Ishikawa (cell line): ENCODE data around the gene BAMBI.

Experiments used
- CEBPB ChIP-seq: IDR thresholded peaks from 2 replicates; pipeline ENCODE4 v1.6.1; 2012
- CREB1 ChIP-seq: IDR thresholded peaks from 2 replicates; pipeline ENCODE4 v1.6.1; 2012; ENCODE audit warnings: low read depth
- EGR1 ChIP-seq: IDR thresholded peaks from 2 replicates; pipeline ENCODE4 v1.6.1; 2012
- EP300 ChIP-seq: IDR thresholded peaks from 2 replicates; pipeline ENCODE4 v1.6.1; 2012; ENCODE audit warnings: borderline replicate concordance
- FOXM1 ChIP-seq: IDR thresholded peaks from 2 replicates; pipeline ENCODE4 v1.6.1; 2012; ENCODE audit warnings: low read depth, borderline replicate concordance
- NFIC ChIP-seq: IDR thresholded peaks from 2 replicates; pipeline ENCODE4 v1.6.1; 2012
- RAD21 ChIP-seq: IDR thresholded peaks from 2 replicates; pipeline ENCODE4 v1.6.1; 2012; ENCODE audit warnings: low read depth
- TAF1 ChIP-seq: IDR thresholded peaks from 2 replicates; pipeline ENCODE4 v1.6.1; 2012; ENCODE audit warnings: low read depth, mild to moderate bottlenecking
- TCF12 ChIP-seq: IDR thresholded peaks from 2 replicates; pipeline ENCODE4 v1.6.1; 2012; ENCODE audit warnings: low read depth
- TEAD4 ChIP-seq: IDR thresholded peaks from 2 replicates; pipeline ENCODE4 v1.6.1; 2012
- USF1 ChIP-seq: IDR thresholded peaks from 2 replicates; pipeline ENCODE4 v1.6.1; 2012
- YY1 ChIP-seq: IDR thresholded peaks from 2 replicates; pipeline ENCODE4 v1.6.1; 2012; ENCODE audit warnings: low read depth
- ZBTB7A ChIP-seq: IDR thresholded peaks from 2 replicates; pipeline ENCODE4 v1.6.1; 2012; ENCODE audit warnings: low read depth
- TF ChIP-seq, protein P1 (sequence below): IDR thresholded peaks from 2 replicates; pipeline ENCODE4 v1.6.1; 2012; ENCODE audit warnings: low read depth, mild to moderate bottlenecking
- TF ChIP-seq, protein P2 (sequence below): IDR thresholded peaks from 2 replicates; pipeline ENCODE4 v1.6.1; 2012

BAMBI gene

DNA sequence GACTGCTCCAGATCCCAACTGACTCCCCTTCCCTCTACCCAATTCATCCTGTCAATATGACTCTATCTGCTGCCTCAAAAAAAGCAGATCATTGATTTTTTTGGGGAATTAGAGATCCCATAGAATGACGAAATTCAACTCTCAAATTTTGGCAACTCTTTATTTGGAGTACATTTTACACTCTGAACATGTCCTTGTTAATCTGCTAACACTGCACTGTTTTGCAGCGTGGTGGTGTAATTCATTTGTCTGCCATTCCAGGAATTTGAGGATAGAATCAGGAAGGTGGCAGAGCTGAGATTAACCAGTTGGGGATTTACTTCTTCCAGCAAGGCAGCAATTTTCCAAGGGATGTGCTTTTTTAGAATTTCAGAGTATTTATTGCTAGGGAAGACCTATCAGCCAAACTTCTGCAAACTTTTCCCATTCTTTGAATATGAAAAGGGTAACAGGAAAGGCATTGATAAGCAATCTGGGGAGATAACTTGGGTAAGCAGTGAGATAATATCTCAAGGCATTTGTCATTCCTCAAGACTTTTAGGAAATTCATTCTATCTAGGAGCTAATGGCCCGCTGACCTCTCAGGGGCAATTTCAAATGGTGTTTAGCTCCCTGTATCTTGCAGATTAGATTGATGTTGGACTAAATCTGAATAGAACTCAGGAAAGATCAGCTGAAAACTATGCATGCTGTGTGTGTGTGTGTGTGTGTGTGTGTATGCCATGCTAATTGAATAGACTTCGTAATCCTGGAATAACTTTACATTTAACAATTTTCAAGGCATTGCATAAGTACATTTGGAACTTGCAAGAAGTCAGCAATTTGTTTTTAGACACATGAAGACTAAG is 9.7 kb downstream of the BAMBI start:
- TF ChIP-seq, protein P1, sequence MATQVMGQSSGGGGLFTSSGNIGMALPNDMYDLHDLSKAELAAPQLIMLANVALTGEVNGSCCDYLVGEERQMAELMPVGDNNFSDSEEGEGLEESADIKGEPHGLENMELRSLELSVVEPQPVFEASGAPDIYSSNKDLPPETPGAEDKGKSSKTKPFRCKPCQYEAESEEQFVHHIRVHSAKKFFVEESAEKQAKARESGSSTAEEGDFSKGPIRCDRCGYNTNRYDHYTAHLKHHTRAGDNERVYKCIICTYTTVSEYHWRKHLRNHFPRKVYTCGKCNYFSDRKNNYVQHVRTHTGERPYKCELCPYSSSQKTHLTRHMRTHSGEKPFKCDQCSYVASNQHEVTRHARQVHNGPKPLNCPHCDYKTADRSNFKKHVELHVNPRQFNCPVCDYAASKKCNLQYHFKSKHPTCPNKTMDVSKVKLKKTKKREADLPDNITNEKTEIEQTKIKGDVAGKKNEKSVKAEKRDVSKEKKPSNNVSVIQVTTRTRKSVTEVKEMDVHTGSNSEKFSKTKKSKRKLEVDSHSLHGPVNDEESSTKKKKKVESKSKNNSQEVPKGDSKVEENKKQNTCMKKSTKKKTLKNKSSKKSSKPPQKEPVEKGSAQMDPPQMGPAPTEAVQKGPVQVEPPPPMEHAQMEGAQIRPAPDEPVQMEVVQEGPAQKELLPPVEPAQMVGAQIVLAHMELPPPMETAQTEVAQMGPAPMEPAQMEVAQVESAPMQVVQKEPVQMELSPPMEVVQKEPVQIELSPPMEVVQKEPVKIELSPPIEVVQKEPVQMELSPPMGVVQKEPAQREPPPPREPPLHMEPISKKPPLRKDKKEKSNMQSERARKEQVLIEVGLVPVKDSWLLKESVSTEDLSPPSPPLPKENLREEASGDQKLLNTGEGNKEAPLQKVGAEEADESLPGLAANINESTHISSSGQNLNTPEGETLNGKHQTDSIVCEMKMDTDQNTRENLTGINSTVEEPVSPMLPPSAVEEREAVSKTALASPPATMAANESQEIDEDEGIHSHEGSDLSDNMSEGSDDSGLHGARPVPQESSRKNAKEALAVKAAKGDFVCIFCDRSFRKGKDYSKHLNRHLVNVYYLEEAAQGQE: no peak
- no peak for TF ChIP-seq EP300
- TF ChIP-seq, protein P2, sequence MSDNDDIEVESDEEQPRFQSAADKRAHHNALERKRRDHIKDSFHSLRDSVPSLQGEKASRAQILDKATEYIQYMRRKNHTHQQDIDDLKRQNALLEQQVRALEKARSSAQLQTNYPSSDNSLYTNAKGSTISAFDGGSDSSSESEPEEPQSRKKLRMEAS: no peak
- no peak for TF ChIP-seq TCF12
- no peak for TF ChIP-seq RAD21
- no peak for TF ChIP-seq TAF1

DNA sequence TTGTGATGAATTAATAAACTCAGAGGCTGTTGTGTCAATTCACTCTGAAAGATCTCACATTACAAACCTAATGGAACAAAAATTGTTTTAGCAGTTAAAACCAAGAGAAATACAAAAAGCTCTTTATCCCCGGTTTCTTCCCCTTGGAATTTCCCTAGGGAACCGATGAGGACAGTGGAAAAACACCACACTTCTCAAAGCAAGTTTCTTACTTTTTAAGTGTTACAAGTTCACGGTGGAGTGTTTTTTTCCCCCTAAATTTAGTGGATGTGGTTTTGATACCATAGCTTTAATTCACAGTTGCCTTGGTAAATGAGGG is 10.3 kb downstream of the BAMBI start:
- TF ChIP-seq FOXM1: no peak
- no peak for TF ChIP-seq CREB1
- TF ChIP-seq CEBPB: no peak
- TF ChIP-seq TCF12: no peak
- no peak for TF ChIP-seq EP300
- TF ChIP-seq, protein P1: no peak
- TF ChIP-seq ZBTB7A: no peak
- no peak for TF ChIP-seq TAF1
- no peak for TF ChIP-seq RAD21
- TF ChIP-seq TEAD4: no peak
- TF ChIP-seq, protein P2: no peak
- TF ChIP-seq NFIC: no peak
- TF ChIP-seq EGR1: no peak
- TF ChIP-seq YY1: no peak
- no peak for TF ChIP-seq USF1

GRCh38 chr10:28690545-28690944 is 13.2 kb downstream of the BAMBI start:
- TF ChIP-seq EGR1 (no peak), USF1 (no peak), TEAD4 (no peak), ZBTB7A (no peak), RAD21 (no peak), NFIC (no peak), TAF1 (no peak), YY1 (no peak), FOXM1 (no peak), CREB1 (no peak), EP300 (no peak)
- TF ChIP-seq, protein P2: no peak
- TF ChIP-seq, protein P1: no peak

- TF ChIP-seq TAF1 (no peak), FOXM1 (no peak), EP300 (no peak), ZBTB7A (no peak), CREB1 (no peak), YY1 (no peak), TEAD4 (no peak), EGR1 (no peak), TCF12 (no peak), CEBPB (no peak), USF1 (no peak), RAD21 (no peak)
- TF ChIP-seq, protein P1: no peak
- TF ChIP-seq, protein P2: no peak
These were observed 13.9 kb downstream of the BAMBI start for GRCh38 chr10:28691187-28691694.
